HG03175 (cell line): ENCODE results near the gene IRF2.

ENCODE experiments used
- ATAC-seq: cut with Tn5 transposase; IDR thresholded peaks from one replicate; pipeline ENCODE4 v1.9.1; 2021; ENCODE audit warnings: mild to moderate bottlenecking, moderate library complexity; ENCODE audit not compliant: unreplicated experiment

Gene IRF2

DNA sequence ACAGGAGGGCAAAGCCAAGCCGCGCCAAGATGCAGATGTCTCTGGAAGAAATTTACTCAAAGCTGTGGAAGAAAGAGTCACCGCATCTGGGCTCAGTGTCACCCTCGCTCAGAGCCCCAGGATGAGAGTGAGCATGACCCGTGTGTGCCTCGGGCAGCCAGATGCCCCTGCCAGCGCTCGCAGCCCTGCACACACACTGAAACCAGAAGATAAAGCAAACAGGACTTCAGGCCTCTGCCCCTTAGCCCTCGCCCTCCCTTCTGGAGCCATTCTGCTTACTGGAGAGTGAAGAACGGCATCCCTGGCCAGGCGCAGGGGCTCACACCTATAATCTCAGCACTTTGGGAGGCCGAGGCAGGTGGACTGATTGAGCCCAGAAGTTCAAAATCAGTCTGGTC is 103.0 kb downstream of the IRF2 start:
- ATAC-seq = no peak

DNA sequence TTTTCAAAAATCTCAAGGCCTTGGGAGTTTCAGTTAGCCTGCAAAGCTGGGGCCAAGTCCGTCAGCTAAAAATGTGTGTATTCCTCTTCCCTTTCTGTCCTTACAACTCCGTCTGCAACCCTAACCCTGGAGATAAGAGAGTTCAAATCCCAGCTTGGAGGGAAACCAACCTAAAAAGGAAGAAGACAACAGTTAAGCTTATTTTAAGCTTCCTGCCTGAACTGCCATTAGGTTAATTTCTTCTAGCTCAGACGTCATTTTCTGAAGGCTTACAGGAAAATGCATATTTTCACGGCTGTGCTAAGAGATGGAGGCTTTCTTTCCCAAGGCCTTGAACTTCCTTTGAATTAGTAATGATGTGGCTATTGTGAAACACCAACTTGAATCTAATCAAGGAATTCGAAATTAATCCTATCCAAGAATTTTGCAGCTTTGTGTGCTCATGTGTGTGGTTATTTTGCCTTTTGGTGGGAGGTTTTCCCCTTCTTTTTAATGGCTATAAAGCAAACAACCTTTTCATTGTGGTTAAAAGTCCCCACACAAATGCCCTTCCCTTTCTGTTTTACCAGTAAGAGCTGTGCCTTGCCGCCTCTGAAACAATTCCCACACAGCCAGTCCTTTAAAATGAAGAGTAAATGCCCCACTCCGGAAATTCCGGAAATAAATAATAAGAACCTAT is 103.5 kb downstream of the IRF2 start:
- no peak for ATAC-seq

DNA sequence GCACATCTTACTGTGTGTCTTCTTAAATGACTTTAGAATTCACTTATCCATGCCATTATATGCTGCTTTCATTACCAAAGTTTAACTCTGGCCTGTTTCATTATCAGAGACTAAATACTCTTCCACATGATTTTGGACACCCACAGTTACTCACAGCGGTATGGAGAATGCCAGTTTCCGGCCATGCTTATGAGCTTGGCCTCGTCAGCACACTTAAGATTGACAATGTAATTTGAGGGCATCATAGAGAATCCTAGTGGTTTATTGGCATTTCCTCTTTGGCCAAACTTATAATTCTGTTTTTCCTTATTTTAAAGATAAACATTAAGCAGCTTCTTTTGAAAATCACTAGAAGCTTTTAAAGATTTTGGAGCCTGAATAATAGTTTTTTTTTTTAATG is 104.5 kb downstream of the IRF2 start:
- no peak for ATAC-seq

DNA sequence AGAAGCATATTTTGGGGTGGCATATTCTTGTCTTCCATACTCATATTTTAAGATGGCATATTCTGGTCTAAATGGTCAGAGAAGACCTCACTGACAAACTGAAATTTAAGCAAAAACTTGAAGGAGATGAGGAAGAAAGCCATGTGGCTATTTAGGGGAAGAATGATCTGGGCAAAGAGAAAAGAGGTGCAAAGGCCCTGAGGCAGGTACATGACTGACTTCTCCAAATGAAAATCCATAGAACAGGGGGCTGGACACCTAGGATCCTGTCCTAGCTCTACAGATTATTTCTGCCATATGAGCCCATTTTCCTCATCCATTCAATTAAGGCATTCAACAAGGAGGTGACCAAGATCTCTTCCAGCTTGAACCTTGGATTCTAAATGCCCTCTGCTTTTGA is 105.6 kb downstream of the IRF2 start:
- no peak for ATAC-seq

DNA sequence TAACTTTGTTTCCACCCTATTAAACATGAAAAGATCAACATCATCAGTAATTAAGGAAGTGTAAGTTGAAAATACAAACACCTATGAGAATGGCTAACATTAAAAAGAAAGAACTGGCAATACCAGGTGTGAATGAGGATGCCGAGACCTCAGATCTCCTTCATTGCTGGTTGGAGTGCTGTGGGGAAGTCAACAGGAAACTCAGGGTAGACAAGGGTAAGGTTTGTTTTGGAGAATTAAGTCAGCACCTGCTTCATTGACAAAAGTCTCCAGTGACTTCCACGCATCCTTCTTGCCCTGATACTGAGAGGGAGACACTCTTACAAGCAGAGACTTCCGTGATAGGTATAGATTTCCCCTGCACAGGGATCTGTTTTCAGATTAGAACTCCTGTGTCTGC is 106.1 kb downstream of the IRF2 start:
- no peak for ATAC-seq

DNA sequence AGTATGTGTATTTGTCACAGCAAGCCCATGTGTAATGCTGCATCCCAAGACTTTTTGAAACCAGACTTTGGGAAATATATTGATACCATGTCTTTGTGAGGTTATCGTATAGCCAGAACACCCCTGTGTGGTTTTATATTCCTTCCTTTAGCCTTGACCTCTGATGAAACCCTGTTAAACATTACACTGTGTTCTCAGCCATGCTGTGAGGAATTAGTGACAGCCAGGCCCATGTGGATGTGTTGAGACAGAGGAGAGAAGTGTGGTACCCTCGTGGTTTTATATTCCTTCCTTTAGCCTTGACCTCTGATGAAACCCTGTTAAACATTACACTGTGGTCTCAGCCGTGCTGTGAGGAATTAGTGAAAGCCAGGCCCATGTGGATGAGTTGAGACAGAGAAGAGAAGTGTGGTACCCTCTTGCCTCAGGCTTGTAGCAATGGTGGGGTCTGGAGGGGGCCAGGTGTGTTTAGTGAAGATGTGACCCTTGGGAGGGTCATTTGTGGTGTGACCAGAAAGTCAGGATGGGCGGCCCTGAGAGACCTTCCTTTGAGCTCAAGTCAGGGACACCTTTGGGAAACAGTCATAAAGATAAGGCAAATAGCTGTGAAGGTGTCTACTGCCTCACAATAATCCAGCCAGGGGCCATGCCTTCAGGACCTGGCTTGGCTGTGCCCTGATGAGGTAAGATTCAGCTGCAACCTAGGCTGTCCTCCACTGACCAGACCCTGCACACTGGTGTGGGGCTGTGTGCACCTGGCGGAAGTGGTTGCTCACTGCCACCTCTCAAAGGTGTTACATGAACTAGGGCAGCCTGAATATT is 110.0 kb downstream of the IRF2 start:
- ATAC-seq = peak; percentile 92

DNA sequence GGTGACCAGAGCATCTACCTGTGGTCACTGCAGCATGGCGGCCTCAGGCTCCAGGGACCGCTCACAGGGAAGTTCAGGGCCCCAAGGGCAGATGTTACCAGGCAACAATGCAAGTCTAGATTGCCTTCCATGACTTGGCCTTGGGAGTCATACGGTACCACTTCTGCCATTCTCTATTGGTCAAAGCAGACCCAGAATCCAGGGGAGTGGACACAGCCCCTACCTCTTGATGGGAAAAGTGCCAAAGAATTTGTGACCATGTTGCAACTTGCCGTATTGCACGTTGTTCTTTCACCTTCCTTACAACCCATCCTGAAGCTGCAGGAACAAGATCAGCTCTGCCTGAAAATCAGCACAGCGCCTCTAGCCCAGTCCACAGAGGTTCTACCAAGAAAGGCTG is 111.1 kb downstream of the IRF2 start:
- ATAC-seq = no peak

DNA sequence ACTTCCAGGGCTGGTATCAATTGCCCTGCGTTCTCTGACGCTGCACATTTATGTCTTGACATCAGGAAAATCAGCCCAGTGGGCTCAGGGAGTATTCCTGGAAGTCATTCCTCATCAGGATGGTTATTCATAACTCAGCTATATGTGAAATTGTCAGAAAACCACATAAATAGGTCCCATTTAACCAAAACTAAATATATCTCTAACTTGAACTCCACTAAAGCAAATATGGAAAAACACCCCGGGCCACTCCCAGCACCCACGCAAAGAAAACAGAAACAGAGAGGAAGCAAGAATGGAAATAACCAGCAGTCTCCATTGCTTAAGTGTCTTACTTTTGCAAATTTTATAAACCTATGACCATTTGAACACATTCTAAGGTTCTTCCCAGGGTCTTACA is 112.0 kb downstream of the IRF2 start:
- no peak for ATAC-seq

DNA sequence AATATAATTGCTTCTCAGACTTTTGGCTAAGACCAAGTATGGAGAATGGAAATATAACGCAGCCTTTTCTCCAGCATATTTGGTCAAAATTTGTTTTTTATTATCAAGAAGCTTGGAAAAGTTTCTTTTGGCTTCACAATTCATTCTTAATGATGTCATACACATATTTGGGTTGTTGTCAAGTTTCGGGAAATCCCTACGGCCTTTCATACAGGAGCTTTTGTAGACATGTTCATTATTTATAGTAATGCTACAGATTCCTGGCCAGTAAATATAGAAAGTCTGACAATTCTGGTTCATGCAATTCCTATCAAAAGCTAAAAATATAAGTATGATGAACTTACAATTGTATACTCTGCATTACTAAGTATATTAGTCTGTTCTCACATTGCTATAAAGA is 112.9 kb downstream of the IRF2 start:
- no peak for ATAC-seq

DNA sequence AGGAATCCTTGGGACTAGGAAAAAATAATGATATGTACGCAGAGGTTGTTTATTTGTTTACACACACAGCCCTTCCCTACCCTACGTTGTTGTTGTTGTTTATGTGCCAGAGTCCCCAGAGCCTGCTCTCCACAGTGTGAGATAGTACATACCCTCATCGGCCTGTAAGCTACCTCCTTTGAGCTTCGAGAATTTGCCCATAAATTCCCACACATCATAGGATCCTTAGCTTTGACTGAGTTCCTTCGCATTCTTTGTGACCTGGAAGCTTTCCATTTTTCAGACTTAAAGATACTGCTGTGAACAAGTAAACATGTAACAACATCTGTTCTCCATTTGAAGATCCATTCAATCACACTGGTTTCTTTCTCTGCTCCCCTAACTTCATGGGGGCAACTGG is 114.5 kb downstream of the IRF2 start:
- ATAC-seq = no peak

DNA sequence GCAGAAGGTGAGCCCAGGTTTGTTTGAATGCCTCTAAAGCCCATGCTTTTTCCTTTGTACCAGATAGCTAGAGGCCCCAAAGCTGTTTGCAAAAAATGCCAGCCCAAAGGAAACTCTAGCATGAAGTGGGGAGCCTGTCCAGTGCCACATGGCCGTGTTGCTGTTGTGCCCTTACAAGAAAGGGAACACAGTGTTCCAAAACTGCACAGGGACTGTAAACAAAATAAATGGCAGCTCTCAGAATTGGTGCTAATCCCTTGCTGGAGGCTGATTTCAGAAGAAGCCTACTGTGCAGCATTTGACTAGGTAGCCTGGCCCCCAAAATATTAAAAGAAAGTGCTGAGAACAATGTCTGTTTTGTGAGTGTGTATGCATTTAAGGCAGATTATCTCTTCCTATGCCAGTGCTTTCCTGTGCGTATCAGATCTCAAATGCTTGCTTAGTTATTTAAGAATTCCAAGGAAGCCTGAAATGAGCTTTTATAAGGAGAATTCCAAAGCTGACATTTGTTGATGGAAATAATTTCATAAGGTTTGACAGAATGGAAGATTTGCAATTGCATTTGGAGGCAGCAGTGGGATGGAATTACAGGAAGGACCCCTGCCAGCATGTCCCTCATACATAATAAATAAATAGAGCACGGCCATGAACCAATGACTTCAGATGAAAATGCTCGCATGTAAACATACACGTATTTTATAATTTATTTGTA is 115.7 kb downstream of the IRF2 start:
- ATAC-seq = no peak

DNA sequence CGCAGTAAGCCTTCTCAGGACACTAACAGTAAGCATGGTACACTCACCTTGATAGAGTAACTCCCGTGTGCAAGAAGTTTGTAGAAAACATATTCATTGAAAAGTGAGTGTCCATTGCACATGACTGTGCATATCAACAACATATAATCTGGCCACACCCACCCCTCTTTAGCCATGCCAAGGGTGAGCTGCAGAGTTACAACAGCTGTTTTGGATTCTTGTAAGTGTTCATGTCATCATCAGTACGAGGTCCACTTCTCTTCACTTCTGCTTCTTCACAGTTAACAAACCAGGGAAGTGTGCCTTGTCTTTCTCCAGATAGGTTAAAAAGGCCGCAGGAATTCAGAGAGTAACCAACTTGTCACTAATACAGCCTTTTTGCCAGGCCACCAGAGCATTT is 116.6 kb downstream of the IRF2 start:
- no peak for ATAC-seq

DNA sequence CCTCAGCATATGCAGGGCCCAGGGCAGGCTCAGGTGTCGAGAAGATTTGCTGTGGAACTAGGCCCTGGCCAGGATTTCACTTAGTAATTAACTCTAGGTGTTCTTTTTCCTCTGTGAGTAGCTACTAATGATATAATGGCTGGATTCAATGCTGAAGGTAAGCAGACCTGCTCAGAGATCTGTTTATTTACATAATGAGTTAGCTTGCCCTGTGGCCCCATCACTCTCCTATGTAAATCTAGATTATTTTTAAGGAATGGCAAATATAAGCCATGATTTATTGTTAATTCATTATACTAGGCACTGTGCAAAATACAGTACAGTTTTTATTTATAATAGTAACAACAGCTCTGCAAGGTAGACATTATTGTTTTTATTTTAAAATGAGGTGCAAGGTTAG is 117.2 kb downstream of the IRF2 start:
- no peak for ATAC-seq

DNA sequence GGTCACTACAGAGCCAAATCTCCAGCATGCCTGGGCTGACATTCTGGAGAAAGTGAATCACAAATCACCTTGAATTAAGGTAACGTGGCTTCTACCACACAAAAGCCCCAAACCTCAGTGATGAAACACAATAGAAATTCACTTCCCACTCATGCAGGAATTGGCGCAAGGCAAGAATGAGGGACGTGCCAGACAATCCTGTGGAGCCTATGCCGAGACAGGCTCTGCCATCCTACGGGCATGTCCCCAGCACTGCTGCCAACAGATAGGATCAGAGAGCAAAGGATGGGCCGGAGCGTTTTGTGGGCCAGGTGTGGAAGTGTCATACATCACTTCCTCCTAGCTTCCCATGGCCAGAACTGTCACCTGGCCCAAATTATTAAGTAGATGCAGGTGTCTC is 118.0 kb downstream of the IRF2 start:
- no peak for ATAC-seq

DNA sequence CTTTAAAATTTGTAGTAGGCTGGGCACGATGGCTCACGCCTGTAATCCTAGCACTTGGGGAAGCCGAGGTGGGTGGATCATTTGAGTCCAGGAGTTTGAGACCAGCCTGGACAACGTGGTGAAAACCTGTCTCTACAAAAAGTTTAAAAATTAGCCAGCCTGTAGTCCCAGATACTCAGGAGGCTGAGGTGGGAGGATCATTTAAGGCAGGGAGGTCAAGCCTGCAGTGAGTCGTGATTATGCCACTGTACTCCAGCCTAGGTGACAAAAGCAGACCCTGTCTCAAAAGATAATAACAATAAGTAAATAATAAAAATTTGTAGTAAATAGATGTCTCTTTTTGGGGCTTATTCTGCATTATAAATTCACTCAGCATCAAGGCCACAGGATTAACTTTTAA is 118.5 kb downstream of the IRF2 start:
- ATAC-seq = no peak

DNA sequence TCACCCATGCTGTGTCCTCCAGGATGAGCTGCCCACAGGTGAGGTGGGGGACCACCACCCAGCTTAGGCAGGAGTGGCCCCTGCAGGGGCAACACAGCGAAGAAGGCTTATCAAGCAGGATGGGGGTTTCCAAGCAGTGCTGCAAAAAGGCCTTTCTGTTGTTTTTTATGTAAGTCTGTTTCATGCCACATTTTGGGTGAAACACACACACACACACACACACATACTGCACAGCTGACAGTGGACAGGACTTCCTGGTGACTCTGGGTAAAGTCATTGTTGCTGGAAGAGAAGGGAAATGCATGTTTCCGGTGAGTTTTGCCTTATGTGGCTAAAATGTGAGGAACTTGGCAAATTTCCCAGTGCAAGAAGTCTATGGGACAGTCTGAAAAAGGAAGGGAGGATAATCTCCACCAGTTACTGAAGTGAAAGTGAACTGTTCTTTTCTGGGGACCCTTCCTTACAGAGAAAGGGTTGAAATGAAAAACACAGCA is 119.2 kb downstream of the IRF2 start:
- peak; percentile 39 for ATAC-seq

DNA sequence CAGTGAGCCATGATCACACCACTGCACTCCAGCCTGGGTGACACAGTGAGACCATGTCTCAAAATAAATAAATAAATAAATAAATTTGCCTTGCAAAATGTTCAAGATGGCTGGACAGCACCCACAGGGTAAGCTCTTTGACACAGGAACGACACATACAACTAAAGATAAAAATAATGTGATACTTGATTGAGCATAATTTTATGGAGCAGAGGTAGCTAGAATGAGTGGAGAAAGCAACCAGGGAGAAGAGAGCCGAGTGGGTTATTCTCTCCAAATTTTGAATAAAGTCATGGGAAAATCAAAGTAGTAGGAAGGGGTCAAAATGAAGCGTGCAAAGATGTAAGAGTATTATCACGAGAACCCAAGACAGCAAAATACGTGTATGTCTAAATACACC is 121.5 kb downstream of the IRF2 start:
- ATAC-seq = no peak

DNA sequence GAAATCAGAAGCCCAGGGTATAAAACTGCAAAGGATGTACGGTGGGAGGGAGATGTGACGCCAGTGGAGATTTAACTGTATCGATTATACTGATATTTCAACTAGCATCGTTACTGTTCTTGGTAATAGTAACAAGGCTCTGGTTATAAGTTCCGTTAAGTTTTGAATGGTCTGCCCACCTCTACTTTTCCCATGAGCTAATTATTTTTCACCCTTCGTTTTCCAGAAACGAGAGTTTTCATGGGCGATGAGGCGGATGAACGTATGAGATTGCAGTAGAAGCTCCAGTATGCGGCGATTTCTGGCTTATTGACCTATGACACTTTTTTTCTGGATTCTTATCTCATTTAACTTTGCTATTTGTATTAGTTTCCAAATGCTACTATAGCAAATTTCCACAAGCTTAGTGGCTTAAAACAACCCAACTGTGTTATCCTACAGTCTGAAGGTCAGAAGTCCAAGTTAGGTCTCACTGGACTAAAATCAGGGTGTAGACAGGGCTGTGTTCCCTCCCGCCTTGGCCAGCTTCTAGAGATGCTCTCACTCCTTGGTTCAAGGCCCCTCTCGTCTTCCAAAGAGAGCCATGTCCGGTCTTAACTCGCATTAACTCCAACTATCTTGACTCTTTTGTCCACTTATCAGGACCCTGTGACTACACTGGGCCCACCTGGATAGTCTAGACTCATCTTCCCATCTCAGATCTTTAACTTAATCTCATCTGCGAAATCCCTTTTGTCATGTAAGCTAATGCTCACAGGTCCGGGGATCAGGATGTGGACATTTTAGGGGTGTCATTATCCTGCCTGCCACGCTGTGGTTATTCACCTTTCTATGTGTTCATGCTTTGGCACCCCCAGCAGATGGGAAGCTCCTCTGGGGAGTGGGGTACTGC is 122.5 kb downstream of the IRF2 start:
- ATAC-seq = no peak

DNA sequence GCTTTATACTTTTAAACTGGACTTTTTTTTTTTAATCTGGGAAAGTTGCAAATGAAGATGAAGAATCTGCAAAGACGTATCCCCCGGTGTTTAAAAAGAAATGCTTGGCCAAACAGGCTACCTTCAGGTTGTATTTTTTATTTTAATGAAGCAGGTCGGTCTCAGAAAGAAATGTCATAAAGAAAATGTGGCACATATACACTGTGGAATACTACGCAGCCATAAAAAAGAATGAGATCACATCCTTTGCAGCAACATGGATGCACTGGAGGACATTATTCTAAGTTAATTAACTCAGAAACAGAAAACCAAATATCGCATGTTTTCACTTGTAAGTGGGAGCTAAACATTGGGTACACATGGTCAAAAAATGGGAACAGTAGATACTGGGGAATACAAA is 123.4 kb downstream of the IRF2 start:
- no peak for ATAC-seq

DNA sequence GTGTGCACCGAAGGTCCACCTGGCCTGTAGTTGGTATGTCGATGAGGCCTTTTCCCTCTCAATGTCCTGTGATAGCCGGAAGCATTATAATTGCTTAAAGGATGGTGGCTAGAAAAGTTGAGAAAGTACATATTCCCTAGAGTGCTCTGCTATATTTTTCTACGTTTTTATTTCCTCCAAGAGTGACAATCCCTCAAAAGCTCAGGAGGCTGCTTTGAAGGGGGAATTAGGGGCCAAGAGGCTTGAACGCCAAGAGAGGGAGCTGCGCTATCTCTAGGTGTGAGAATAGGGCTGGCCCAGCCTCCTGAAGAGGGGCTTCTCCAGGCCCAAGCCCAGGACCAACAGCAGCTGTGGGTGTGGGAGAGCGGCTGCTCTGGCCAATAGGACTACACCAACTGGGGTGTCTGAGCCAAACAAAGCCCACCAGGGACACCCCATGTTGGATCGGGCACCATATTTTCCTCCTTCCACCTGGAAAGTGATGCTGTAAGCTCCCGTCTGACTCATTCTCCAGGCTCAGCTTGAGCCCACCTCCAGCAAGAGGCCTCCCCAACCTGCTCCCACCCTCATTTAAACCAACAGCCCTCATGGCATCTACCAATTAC is 124.0 kb downstream of the IRF2 start:
- ATAC-seq = no peak
